NOMO-1 treated with dmso at 0.1 percent for 144 hours (cell line): Measurements from ENCODE around the gene CEACAM6.
"Not testable (repeated sequence)": the region's sequence is repeated elsewhere in the genome, so short reads cannot be mapped to it uniquely, and the experiment has no call there.

ENCODE experiments used
- DNase-seq: peaks from one replicate; lab custom pipeline; 2025; ENCODE audit not compliant: unreplicated experiment; lab: John Stamatoyannopoulos, UW

CEACAM6 gene

GRCh38 chr19:41755328-41755913 is at the start of gene CEACAM6:
Gene CEACAM6, plus strand, starts transcription at chr19:41755530. Its CDS starts 109 bp downstream, at chr19:41755639.
- DNase-seq, result no peak

- peak; percentile 76 for DNase-seq
These were observed 48.4 kb upstream of the CEACAM6 start for GRCh38 chr19:41706741-41707501.

GRCh38 chr19:41707502-41707812 is 47.9 kb upstream of the CEACAM6 start:
- DNase-seq, result no peak

GRCh38 chr19:41707871-41708371 is 47.4 kb upstream of the CEACAM6 start:
- no peak for DNase-seq

GRCh38 chr19:41708481-41708880 is 46.8 kb upstream of the CEACAM6 start, which contains the start of gene CEACAM5:
Gene CEACAM5, plus strand, starts transcription at chr19:41708626. Its CDS starts 106 bp downstream, at chr19:41708732.
- no peak for DNase-seq

- DNase-seq, result not testable (repeated sequence)
These were observed 45.8 kb upstream of the CEACAM6 start for GRCh38 chr19:41709516-41709915.

- DNase-seq, result no peak
These were observed 45.2 kb upstream of the CEACAM6 start for GRCh38 chr19:41709951-41710645.

- DNase-seq, result no peak
These were observed 43.7 kb upstream of the CEACAM6 start for GRCh38 chr19:41711376-41712261.

GRCh38 chr19:41714598-41714997 is 40.7 kb upstream of the CEACAM6 start:
- DNase-seq, result no peak

GRCh38 chr19:41718761-41719160 is 36.6 kb upstream of the CEACAM6 start:
- DNase-seq, result no peak

- no peak for DNase-seq
These were observed 35.2 kb upstream of the CEACAM6 start for GRCh38 chr19:41720103-41720502.

GRCh38 chr19:41726493-41726892 is 28.8 kb upstream of the CEACAM6 start:
- DNase-seq, result no peak

GRCh38 chr19:41734156-41734555 is 21.2 kb upstream of the CEACAM6 start:
- DNase-seq, result no peak

- DNase-seq, result no peak
These were observed 20.7 kb upstream of the CEACAM6 start for GRCh38 chr19:41734585-41734984.

- no peak for DNase-seq
These were observed 20.2 kb upstream of the CEACAM6 start for GRCh38 chr19:41735071-41735600.

- DNase-seq, result no peak
These were observed 16.0 kb upstream of the CEACAM6 start for GRCh38 chr19:41739361-41739760.

GRCh38 chr19:41740415-41741243 is 14.7 kb upstream of the CEACAM6 start:
- no peak for DNase-seq

- DNase-seq, result no peak
These were observed 14.1 kb upstream of the CEACAM6 start for GRCh38 chr19:41741244-41741554.

GRCh38 chr19:41744850-41745249 is 10.5 kb upstream of the CEACAM6 start:
- DNase-seq, result peak; percentile 44

GRCh38 chr19:41745756-41746155 is 9.6 kb upstream of the CEACAM6 start:
- no peak for DNase-seq
